Neutrophil (primary cell): ENCODE measurements around the gene HOXB4.

Source experiments
- H3K27ac ChIP-seq: fragments of 200-600 bp; sonication (generic); 2 replicates; pipeline ENCODE4 v1.5.1; 2016; ENCODE audit warnings: mild to moderate bottlenecking, moderate library complexity
- H3K27me3 ChIP-seq: fragments of 200-600 bp; sonication (generic); 2 replicates; pipeline ENCODE4 v1.6.0; 2016; ENCODE audit warnings: mild to moderate bottlenecking
- H3K36me3 ChIP-seq: fragments of 200-600 bp; sonication (generic); 2 replicates; pipeline ENCODE4 v1.5.1; 2017
- H3K4me1 ChIP-seq, 2 experiments: fragments of 200-600 bp in 1 of 2; sonication (generic) in 1 of 2; 1 replicate in 1 of 2; 2 replicates in 1 of 2; pipeline versions ENCODE4 v1.5.1 to v1.6.1; 2013 to 2016; ENCODE audit warnings: low read depth in 1 of 2, low read length in 1 of 2, mild to moderate bottlenecking in 1 of 2, moderate library complexity in 1 of 2; ENCODE audit not compliant: control insufficient read depth in 1 of 2, insufficient read depth in 1 of 2
- H3K4me3 ChIP-seq, 2 experiments: fragments of 200-600 bp in 1 of 2; sonication (generic) in 1 of 2; 1 replicate in 1 of 2; 2 replicates in 1 of 2; pipeline ENCODE4 v1.5.1; 2013 to 2016; ENCODE audit warnings: low read depth in 1 of 2, low read length in 1 of 2, mild to moderate bottlenecking in 1 of 2, moderate library complexity in 1 of 2
- H3K9me3 ChIP-seq: fragments of 200-600 bp; sonication (generic); 2 replicates; pipeline ENCODE4 v1.5.1; 2016
- CTCF ChIP-seq: fragments of 200-600 bp; sonication (generic); IDR thresholded peaks from 2 replicates; pipeline ENCODE4 v1.5.1; 2016; ENCODE audit warnings: antibody characterized with exemption

Gene HOXB4

GRCh38 chr17:48612456-48612853 lies 34.3 kb upstream of the HOXB4 start:
- Histone ChIP-seq H3K27me3 (peaks cover 100% of the 10 kb centered on the region), H3K9me3 (no peaks in the 10 kb centered on the region), H3K4me3 (no peak overlapping the region), H3K4me1 (peaks cover 12 to 24% of the 10 kb centered on the region in 2 experiments), H3K27ac (no peak overlapping the region), H3K36me3 (no peaks in the 10 kb centered on the region)
- TF ChIP-seq CTCF = no peak

GRCh38 chr17:48611681-48612455 lies 33.7 kb upstream of the HOXB4 start:
- peak overlapping the region in 1 of 2 experiments; percentile 61 for H3K4me3 ChIP-seq
- no peaks in the 10 kb centered on the region for H3K36me3 ChIP-seq
- peaks cover 12 to 24% of the 10 kb centered on the region in 2 experiments for H3K4me1 ChIP-seq
- H3K27ac ChIP-seq = no peak overlapping the region
- peaks cover 100% of the 10 kb centered on the region for H3K27me3 ChIP-seq
- no peak for TF ChIP-seq CTCF
- no peaks in the 10 kb centered on the region for H3K9me3 ChIP-seq

- TF ChIP-seq CTCF = no peak
- H3K27me3 ChIP-seq = peaks cover 100% of the 10 kb centered on the region
- no peaks in the 10 kb centered on the region for H3K36me3 ChIP-seq
- H3K27ac ChIP-seq = no peak overlapping the region
- no peaks in the 10 kb centered on the region for H3K9me3 ChIP-seq
- H3K4me3 ChIP-seq = peak overlapping the region; percentile 49 to 61
- peaks cover 12 to 24% of the 10 kb centered on the region in 2 experiments for H3K4me1 ChIP-seq
These were observed 33.1 kb upstream of the HOXB4 start for GRCh38 chr17:48611213-48611612.

- TF ChIP-seq CTCF = no peak
- Histone ChIP-seq H3K27me3 (peaks cover 100% of the 10 kb centered on the region), H3K27ac (no peak within 1 kb of the TSS), H3K9me3 (no peaks in the 10 kb centered on the region), H3K4me3 (peak within 1 kb of the TSS; percentile 49 to 61), H3K36me3 (no peaks in the 10 kb centered on the region), H3K4me1 (peaks cover 12 to 24% of the 10 kb centered on the region in 2 experiments)
These were observed 32.4 kb upstream of the HOXB4 start, which contains the start of gene HOXB7 for GRCh38 chr17:48610282-48611211. HOXB7 (minus strand) TSS chr17:48611017; CDS start chr17:48610918, 99 bp downstream.

- Histone ChIP-seq H3K27ac (no peak overlapping the region), H3K27me3 (peaks cover 100% of the 10 kb centered on the region), H3K36me3 (no peaks in the 10 kb centered on the region), H3K4me3 (no peak overlapping the region), H3K4me1 (peaks cover 12 to 24% of the 10 kb centered on the region in 2 experiments), H3K9me3 (no peaks in the 10 kb centered on the region)
- no peak for TF ChIP-seq CTCF
These were observed 31.7 kb upstream of the HOXB4 start for GRCh38 chr17:48609759-48610281.
